ENCODE results near the gene SOCS3. TPM values are rescaled to one million over a fixed set of nuclear protein-coding genes. Genes with fewer than 3 reads are reported as not detected.

SOCS3 gene
- total RNA-seq, 6 donors from 2014 or later = 67.1 to 173 (median 114) TPM

DNA sequence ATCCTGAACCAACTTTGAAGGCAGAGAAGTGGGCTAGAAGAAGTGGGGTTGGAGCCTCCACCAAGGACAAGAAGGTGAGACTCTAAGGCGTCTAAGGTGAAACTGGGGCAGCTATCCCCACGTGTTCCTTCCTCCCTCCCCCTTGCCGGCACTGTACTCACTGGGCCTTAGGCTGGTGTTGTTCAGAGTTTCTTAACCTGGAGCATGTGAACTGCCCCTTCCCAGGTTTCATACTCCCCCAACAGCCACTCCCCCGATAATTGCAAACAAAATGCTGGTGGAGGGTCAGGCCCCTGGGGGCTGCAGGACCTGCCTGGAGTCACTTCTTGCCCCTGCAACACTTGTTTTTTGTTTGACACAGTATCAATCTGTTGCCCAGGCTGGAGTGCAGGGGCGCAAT, 7.3 kb upstream of the SOCS3 start:
- no peak for DNase-seq
- H3K27me3 ChIP-seq = no peaks in the 10 kb centered on the region
- H3K27ac ChIP-seq = peak overlapping the region in 1 of 4 donors; percentile 82
- TF ChIP-seq, protein P1, sequence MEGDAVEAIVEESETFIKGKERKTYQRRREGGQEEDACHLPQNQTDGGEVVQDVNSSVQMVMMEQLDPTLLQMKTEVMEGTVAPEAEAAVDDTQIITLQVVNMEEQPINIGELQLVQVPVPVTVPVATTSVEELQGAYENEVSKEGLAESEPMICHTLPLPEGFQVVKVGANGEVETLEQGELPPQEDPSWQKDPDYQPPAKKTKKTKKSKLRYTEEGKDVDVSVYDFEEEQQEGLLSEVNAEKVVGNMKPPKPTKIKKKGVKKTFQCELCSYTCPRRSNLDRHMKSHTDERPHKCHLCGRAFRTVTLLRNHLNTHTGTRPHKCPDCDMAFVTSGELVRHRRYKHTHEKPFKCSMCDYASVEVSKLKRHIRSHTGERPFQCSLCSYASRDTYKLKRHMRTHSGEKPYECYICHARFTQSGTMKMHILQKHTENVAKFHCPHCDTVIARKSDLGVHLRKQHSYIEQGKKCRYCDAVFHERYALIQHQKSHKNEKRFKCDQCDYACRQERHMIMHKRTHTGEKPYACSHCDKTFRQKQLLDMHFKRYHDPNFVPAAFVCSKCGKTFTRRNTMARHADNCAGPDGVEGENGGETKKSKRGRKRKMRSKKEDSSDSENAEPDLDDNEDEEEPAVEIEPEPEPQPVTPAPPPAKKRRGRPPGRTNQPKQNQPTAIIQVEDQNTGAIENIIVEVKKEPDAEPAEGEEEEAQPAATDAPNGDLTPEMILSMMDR (IDR thresholded peaks at IDR 0.05) = no peak
- TF ChIP-seq POLR2AphosphoS5 (IDR thresholded peaks at IDR 0.05) (no peak), POLR2A (IDR thresholded peaks at IDR 0.05) (no peak)
- peaks cover 22 to 29% (median 24%) of the 10 kb centered on the region in 4 donors for H3K4me1 ChIP-seq
- WGBS, 2 donors = 87 to 94% methylated on average over 5 of the region's 5 CpGs
- H3K4me3 ChIP-seq = no peak overlapping the region
- H3K36me3 ChIP-seq = no peaks in the 10 kb centered on the region
- H3K9me3 ChIP-seq = no peaks in the 10 kb centered on the region
- ATAC-seq (ENCODE audit: low FRiP score in 2 of 2) = no peak

DNA sequence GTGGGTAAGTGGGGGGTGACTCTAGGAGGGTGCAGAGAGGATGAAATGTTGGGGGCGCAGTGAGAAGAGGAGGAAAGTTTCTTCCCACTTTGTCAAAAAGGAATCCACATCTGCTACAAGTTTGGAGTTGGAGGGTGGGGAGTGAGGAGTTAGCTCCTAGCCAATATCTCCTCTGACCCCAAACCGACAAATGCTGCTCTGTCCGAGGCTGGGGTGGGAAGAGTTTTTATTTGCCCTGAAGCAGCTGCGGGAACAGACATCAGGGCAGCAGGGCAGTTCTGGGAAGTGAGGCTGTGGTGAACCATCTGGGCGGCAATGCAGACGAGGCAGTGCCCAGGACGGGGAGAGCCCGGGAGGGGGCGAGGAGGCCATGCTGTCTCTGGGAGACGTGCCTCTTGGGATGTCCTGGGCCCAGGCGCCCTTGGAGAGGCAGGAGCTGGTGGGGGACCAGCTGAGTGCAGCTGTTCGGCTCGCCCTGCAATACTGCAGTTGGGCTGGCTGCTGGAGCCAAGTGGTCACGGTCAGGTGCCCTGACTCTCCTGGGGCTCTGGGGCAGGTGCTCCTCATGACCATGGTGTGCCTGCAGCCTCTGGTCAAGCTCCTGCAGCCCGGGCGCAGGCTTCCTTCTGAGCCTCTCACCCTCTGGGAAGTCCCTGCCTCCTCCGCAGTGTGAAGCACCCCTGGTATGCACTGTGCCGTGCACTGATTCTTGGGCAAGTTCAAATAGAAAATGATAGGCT, 6.4 kb upstream of the SOCS3 start:
- Histone ChIP-seq H3K27me3 (no peaks in the 10 kb centered on the region), H3K36me3 (no peaks in the 10 kb centered on the region), H3K9me3 (no peaks in the 10 kb centered on the region), H3K4me1 (peaks cover 26 to 29% (median 26%) of the 10 kb centered on the region in 4 donors), H3K4me3 (no peak overlapping the region), H3K27ac (peak overlapping the region; percentile 72 to 88 (median 80))
- TF ChIP-seq EP300 (IDR thresholded peaks at IDR 0.05) (peak in 3 of 4 donors; percentile 19 to 50 (median 20)), POLR2AphosphoS5 (IDR thresholded peaks at IDR 0.05) (peak; percentile 72 to 77), POLR2A (IDR thresholded peaks at IDR 0.05) (peak in 1 of 4 donors; percentile 18)
- TF ChIP-seq, protein P1 (IDR thresholded peaks at IDR 0.05) = no peak
- peak; percentile 67 to 86 for DNase-seq
- ATAC-seq (ENCODE audit: low FRiP score in 2 of 2) = peak; percentile 42 to 58
- 48 to 62% methylated on average over 9 to 18 of the region's 18 CpGs for WGBS, 2 donors

DNA sequence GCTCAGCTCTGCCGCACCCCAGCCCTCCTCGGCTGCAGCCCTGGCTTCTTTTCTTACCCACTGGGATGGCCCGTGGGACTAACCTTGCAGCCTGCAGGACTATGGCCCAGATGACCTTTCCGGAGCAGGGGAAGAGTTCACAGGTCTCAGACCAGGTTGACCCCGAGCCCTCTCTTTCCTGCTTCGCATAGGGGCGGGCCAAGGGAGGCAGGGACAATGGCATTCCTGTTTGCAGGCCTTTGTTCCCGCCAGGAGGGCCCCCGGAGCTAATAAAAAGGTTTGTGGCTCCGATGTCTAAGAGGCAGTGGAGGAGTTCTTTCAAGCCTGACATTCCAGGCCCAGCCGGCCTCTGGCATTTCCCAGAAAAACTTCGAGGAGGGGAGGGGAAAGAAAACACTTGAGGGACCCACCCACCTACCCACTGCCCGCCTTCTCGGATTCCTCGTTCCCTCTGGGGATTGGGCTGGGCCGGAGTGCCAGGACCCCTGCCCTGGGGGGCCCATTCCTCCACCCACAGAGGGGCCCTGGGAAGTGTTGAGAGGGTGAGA, 5.8 kb upstream of the SOCS3 start:
- no peaks in the 10 kb centered on the region for H3K9me3 ChIP-seq
- DNase-seq = peak in 1 of 2 donors; percentile 57
- peaks cover 30 to 35% (median 32%) of the 10 kb centered on the region in 4 donors for H3K4me1 ChIP-seq
- peak overlapping the region; percentile 72 to 88 (median 80) for H3K27ac ChIP-seq
- ATAC-seq (ENCODE audit: low FRiP score in 2 of 2) = peak; percentile 2 to 11
- TF ChIP-seq, protein P1 (IDR thresholded peaks at IDR 0.05) = no peak
- TF ChIP-seq EP300 (IDR thresholded peaks at IDR 0.05) = peak in 3 of 4 donors; percentile 40 to 50 (median 47)
- 45 to 47% methylated on average over 10 to 16 of the region's 16 CpGs for WGBS, 2 donors
- H3K36me3 ChIP-seq = no peaks in the 10 kb centered on the region
- no peak overlapping the region for H3K4me3 ChIP-seq
- no peaks in the 10 kb centered on the region for H3K27me3 ChIP-seq

DNA sequence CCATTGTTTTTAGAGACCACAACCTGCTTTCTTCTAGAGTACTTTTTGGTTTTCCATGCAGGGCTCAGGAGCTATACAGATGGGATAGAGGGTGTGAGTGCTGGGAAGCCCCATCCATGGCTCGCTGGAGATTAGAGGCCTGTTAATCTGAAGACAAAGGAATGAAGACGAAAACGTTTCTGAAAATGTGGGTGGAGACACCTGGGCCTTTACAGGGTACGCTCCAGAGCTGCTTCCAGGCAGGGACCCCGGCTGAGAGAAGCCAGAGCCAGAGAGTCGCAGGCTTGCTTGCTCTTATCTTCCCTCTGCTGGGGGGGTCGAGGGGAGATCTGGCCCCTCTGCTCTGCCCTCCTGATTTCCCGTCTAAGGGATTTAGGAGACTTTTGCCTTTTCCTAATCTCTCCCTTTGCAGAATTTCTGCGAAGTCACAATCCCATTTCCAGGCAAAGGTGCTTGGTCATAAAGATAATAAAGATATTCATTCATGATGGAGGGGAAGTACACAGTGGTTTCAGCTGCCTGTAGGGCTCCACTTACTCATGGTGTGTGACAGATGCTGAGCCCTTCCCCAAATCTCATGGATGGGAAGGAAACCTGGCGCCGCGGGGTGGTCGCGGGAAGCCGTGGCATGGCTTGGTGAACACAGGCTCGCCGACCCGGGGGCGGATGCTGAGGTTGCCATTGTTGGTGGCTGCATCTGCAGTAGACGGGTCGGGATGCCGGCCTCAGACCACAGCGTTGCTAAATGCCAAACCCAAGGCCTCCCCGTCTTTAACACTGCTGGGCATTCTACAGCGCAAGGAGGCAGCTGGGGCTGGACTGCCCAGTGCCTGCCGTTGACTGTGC, 4.8 kb upstream of the SOCS3 start:
- no peak for TF ChIP-seq EP300 (IDR thresholded peaks at IDR 0.05)
- TF ChIP-seq POLR2A (IDR thresholded peaks at IDR 0.05) = no peak
- no peak for TF ChIP-seq POLR2AphosphoS5 (IDR thresholded peaks at IDR 0.05)
- TF ChIP-seq, protein P1 (IDR thresholded peaks at IDR 0.05) = no peak
- H3K4me3 ChIP-seq = no peak overlapping the region
- peaks cover 31 to 37% (median 35%) of the 10 kb centered on the region in 4 donors for H3K4me1 ChIP-seq
- WGBS, 2 donors = 68 to 79% methylated on average over 23 to 26 of the region's 26 CpGs
- H3K9me3 ChIP-seq = no peaks in the 10 kb centered on the region
- H3K27ac ChIP-seq = peak overlapping the region; percentile 72 to 88 (median 80)
- peak in 1 of 2 donors; percentile 76 for DNase-seq
- no peak for ATAC-seq (ENCODE audit: low FRiP score in 2 of 2)
- no peaks in the 10 kb centered on the region for H3K27me3 ChIP-seq
- no peaks in the 10 kb centered on the region for H3K36me3 ChIP-seq
